ENCODE results near the gene ADAM15.

ADAM15 gene

DNA sequence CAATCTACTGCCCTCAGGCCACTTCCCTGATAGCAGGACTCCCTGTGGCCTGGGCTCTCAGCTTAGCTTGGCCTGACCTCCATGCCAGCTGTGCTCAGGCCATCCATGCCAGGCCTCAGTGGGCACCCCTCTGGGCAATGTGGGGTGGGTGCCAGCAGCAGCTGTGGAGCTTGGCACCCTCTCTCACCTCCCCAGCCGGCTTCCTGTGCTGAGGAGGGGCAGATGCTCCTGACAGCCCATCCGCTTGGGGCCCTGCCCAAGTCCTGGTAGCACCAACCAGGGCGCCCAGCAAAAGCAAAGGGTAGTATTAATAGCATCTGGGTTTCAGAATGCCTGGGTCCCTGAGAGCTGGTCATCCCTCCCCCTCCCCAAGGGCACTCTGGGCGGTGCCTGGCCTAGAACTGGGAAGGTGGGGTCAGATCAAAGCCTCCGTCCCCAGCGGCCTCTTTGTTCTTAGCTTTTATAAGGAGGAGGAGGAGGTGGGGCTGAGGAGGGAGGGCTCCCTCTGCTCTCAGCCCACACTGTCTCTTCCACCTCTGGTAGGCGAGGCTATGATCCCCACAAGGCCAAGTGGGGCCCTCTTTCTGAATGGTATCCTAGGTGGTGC, 18.5 kb downstream of the ADAM15 start:
- in situ Hi-C loops (cut with MboI; ENCODE audit: low sequenced_read_pairs), result loop anchor here (25.0 kb wide), 1 partner anchor 507 kb away; the partner anchor contains the start of genes CHRNB2 and UBE2Q1

GRCh38 chr1:155070158-155070621, 19.1 kb downstream of the ADAM15 start:
- in situ Hi-C loops (cut with MboI; ENCODE audit: low sequenced_read_pairs), result loop anchor here (25.0 kb wide), 1 partner anchor 508 kb away; the partner anchor contains the start of genes CHRNB2 and UBE2Q1

GRCh38 chr1:155070721-155071569, 19.8 kb downstream of the ADAM15 start:
- in situ Hi-C loops (cut with MboI; ENCODE audit: low sequenced_read_pairs), result loop anchor here (25.0 kb wide), 1 partner anchor 509 kb away; the partner anchor contains the start of genes CHRNB2 and UBE2Q1

- in situ Hi-C loops (cut with MboI; ENCODE audit: low sequenced_read_pairs), result loop anchor here (25.0 kb wide), 1 partner anchor 509 kb away; the partner anchor contains the start of genes CHRNB2 and UBE2Q1
Observed at GRCh38 chr1:155071701-155072100, 20.6 kb downstream of the ADAM15 start.

DNA sequence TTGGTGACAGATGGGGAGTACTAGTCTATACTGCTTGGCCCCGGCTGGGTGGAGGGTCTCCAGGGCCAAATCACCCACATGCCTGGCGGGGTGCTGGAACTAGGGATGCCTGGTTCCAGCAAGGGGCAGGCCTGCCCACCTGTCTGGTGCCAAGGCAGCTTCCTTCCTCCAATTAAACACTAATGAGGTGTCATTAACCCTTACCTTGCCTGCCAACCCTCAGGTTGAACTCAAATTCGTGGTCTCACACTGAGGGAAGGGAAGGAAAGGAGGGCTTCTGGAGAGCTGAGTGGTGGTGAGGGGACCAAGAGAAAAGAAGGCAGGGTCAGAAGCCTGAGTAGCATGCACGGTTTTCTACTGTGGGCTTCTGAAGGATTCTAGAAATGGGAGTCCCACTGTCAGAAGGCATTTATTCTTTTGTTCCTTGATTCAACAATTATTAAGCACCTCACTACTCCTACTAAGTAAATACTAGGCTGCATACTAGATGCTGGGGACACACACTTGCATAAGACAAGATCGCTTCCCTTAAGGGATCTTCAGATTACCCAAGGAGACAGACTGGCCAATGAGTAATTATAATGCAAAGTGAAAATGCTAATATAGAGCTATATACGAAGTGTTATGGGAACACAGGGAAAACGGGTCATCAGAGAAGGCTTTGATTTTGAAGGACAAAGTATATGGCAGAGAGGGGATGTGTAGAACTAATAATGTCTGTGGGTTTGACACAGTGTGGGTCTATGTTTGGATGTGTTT, 21.6 kb downstream of the ADAM15 start:
- in situ Hi-C loops (cut with MboI; ENCODE audit: low sequenced_read_pairs), result loop anchor here (25.0 kb wide), 1 partner anchor 510 kb away; the partner anchor contains the start of genes CHRNB2 and UBE2Q1

DNA sequence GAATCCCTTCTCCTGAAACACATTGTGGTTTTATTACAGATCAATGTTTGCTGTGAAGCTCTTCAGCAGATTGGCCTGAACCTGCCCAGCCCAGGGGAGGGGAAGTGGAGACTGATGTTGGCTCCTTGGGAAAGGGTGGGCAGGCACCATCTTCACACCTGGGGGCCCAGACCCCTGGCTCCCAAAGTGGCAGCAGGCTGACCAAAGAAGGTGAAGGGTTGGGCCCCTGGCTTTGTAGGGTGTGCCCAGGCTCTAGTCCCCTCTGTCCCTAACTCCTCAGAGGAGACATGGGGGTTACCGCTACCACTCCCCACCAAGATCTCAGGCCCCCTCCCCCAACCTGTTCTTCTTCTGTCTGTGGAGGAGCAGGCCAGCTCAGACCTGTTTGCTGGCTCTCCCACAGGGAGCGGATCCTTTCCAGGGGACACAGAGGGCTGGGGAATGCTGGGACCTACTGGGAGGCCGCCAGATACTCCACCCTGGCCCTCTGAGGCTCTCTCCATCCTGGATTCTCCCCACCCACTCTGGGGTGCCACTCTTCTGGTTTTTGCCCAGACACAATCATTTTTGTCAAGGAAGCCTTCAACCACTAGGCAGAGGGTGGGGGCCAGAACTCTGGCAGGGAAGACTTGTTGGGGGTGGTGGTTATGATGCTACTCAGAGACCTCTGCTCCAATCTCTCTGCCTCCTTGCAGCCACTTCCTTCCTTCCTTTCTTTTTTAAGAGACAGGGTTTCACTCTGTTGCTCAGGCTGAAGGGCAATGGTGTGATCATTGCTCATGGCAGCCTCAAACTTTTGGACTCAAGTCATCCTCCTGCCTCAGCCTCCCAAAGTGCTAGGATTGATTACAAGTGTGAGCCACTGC, 22.5 kb downstream of the ADAM15 start:
- in situ Hi-C loops (cut with MboI; ENCODE audit: low sequenced_read_pairs), result loop anchor here (25.0 kb wide), 1 partner anchor 511 kb away; the partner anchor contains the start of genes CHRNB2 and UBE2Q1

GRCh38 chr1:155075535-155075934, 24.4 kb downstream of the ADAM15 start:
- in situ Hi-C loops (cut with MboI; ENCODE audit: low sequenced_read_pairs), result no loop called here

DNA sequence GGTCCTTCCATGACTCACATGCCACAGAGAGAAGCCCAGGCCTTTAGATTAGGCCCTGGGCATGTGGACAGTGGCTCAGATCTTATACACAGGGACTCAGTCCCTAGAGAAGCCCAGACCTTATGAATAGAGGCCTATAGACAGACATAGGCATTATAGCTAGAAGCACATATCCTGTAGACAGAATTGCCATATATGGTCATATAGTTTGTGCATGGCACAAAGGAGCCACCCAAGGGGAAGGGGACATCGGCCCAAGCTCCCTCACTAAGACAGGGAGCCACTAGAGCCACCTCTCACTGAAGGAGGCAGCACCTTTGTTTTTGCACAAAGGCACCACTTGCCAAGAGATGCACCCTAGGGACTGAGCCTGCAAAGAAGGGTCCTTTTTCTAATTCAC, 25.3 kb downstream of the ADAM15 start:
- in situ Hi-C loops (cut with MboI; ENCODE audit: low sequenced_read_pairs), result no loop called here

GRCh38 chr1:155077346-155077745, 26.2 kb downstream of the ADAM15 start:
- in situ Hi-C loops (cut with MboI; ENCODE audit: low sequenced_read_pairs), result no loop called here

DNA sequence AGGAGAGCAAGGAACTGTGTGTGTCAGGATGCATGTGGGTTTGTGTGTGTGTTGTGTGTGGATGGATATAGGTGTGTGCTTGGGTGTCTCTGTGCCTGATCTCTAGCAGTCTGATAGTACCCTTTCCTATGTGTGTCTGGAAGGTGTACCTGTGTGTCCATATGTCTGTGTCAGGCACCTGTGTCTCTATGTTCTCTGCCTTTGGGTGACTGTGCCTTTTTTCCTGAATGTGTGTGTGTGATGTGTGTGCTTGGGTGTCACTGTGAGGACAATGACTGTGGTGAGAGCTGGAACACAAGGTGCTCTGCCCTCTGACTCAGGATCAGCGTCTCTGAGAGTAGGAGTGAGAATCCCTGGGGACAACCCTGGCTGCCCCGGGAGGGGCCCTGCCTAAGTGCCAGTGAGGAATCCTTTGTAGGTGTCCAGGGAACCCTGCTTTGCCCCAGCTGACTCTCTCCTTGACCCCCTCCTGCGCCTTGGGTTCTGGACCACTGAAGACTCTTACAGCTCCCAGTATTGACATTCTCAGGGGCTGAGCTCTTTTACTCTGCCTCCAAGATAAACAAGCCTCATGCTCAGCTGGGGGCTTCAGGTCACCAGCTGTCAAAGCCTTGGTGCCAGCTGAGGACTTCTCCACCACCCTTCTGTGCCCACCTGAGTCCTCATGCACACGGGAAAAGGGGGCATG, 26.8 kb downstream of the ADAM15 start:
- in situ Hi-C loops (cut with MboI; ENCODE audit: low sequenced_read_pairs), result no loop called here

DNA sequence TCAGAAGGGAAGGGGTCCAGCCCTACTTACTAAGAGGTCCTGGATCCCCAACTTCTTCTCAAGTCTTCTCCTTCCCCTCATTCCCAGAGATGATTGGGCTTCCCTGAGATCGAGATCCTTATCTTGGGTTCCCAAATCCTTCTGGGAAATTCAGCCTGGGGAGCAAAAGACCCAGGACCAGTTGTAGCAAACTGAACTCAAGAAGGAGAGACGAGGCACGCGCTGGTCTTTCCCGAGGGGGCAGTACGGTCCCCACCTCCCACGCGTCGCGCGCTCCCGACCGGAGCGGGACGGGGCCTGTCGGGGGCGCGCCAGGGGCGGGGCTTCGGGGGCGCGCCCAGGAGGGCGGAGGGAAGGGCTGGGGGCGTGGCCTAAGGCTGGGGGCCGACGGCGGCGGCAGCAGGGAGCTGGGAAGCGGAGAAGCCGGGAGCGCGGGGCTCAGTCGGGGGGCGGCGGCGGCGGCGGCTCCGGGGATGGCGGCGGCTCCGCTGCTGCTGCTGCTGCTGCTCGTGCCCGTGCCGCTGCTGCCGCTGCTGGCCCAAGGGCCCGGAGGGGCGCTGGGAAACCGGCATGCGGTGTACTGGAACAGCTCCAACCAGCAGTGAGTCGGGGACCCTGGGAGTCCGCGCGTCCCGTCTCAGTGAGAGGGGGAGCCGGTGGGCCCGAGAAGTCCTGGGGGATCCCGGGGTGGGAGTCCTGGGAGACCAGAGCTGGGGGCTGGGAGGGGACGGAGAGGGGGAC, 27.5 kb downstream of the ADAM15 start, which contains the start of gene EFNA3:
EFNA3 (plus strand) TSS at position 369 of the 741 bp plus-strand sequence; CDS start at position 474, 105 bp downstream.
- in situ Hi-C loops (cut with MboI; ENCODE audit: low sequenced_read_pairs), result no loop called here

- in situ Hi-C loops (cut with MboI; ENCODE audit: low sequenced_read_pairs), result no loop called here
Observed at GRCh38 chr1:155079210-155079486, 28.0 kb downstream of the ADAM15 start.

DNA sequence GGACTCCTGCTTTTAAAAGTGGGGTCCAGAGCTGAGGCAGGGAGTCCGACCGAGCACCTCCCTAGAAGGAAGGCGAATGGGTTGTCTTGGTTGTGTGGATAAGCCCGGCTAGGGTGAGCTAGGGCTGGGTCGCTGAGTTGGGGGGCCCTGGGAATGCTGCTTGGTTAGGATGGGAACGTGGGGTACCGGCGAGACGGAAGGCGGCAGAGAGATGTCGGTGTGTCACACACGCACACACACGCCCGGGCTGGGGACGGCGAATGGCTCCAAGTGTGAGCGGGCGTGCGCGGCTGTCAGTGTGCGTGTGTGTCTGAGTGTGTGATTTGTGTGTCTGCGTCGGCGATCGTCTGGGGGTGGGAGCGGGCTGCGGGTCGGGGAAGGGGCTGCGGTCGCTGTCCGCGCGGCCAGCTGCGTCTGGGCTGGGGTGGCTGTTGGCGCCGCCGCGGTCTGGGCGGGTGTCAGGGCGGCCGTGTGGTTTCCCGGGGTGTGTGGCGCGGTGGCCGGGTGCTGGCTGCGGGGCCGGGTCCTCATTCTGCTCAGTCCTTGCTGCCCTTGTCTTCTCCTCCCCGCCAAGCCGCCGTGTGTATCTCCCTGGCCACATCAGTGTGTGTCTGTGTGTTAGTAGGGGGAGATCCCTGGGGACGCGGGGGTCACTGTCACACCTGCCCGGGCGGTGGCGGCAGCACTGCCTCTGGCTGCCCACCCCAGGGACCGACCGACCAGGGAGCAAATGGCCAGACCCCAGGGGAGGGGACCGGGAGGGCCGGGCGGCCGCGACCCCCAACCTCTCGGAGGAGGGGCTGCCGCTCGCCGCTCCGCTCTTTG, 28.6 kb downstream of the ADAM15 start:
- in situ Hi-C loops (cut with MboI; ENCODE audit: low sequenced_read_pairs), result no loop called here

DNA sequence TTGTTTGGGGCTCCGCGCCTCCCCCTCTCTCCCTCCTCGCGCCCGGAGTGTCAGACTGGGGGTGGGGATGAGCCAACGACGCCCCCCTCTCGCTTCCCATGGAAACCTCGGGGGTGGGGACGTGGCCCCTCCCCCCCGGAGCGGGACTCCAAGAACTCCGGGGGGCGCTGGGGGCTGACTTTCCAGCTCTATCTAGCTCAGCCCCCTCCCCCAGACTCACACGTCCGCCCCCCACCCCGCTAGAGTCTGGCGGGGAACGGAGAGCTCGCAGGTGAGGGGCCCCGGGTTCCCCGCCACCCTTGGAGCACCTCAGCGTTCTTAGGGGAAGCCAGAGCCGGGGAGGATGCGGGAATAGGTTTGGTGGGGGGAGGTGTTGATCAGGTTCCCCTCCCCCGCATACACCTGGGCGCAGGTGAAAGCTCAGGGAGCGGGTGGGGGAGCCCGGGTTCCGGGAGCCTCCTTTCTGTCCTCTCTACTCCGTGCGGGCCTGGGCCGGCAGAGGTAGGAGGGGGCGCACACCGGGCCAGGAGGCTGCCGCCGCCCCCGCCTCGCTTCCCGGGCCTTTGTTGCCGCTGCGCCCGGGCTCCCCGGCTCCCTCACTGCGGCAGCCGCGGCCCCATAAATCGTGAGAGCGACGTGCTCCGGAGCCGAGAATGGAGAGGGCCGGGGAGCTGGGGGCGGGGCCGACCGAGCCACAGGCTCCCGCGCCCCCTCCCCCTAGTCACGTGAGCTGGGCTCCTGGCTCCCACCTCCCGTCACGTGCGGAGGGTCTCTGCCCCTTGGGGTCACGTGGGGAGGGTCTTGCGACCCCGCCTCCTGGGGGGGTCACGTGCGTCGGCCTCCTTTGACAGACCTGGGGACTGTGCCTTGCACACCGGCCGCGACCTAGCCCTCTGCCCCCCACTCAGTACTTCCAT, 29.5 kb downstream of the ADAM15 start:
- in situ Hi-C loops (cut with MboI; ENCODE audit: low sequenced_read_pairs), result no loop called here

GRCh38 chr1:155081472-155082300, 30.6 kb downstream of the ADAM15 start:
- in situ Hi-C loops (cut with MboI; ENCODE audit: low sequenced_read_pairs), result no loop called here

Data from HL-60/S4 (cell line).